CD4-positive, alpha-beta memory T cell (primary cell): ENCODE measurements around the gene SNAP91. TPM values are rescaled to one million over a fixed set of nuclear protein-coding genes. Genes with fewer than 3 reads are reported as not detected.
A peak's percentile ranks its signal among the peaks of the same experiment; 100 is the strongest.
"Not testable (repeated sequence)": the region's sequence is repeated elsewhere in the genome, so short reads cannot be mapped to it uniquely, and the experiment has no call there.

ENCODE experiments used
- CTCF ChIA-PET: fragments of 350-600 bp; sonication (Branson Sonifier 250); formaldehyde crosslinking; loops from one replicate; lab custom pipeline; 2021; ENCODE audit warnings: inconsistent platforms; ENCODE audit not compliant: partially characterized antibody; lab: Charles Lee
- POLR2A ChIA-PET: fragments of 350-600 bp; sonication (Branson Sonifier 250); formaldehyde crosslinking; loops from one replicate; lab custom pipeline; 2021; ENCODE audit not compliant: partially characterized antibody; lab: Charles Lee
- DNase-seq, 5 donors: peaks; one replicate each; pipeline versions ENCODE4 v3.0.0 to v3.0.0-alpha.2; 2020 to 2022; ENCODE audit warnings: mixed read lengths in 1 of 5
- H3K27ac ChIP-seq: one replicate; pipeline ENCODE4 v1.7.0; 2013; ENCODE audit warnings: low read depth, low read length
- H3K27me3 ChIP-seq: 2 replicates; pipeline ENCODE4 v1.7.0; 2013; ENCODE audit warnings: mild to moderate bottlenecking, low read length, moderate library complexity; ENCODE audit not compliant: insufficient read depth
- H3K36me3 ChIP-seq: 2 replicates; pipeline ENCODE4 v1.7.0; 2013; ENCODE audit warnings: mild to moderate bottlenecking, low read length, moderate library complexity; ENCODE audit not compliant: insufficient read depth
- H3K4me1 ChIP-seq: 2 replicates; pipeline ENCODE4 v1.7.0; 2013; ENCODE audit warnings: mild to moderate bottlenecking, low read length, moderate library complexity; ENCODE audit not compliant: insufficient read depth
- H3K4me3 ChIP-seq, 2 donors: one replicate each; pipeline ENCODE4 v1.7.0; 2013; ENCODE audit warnings: low read length in 2 of 2, mild to moderate bottlenecking in 1 of 2
- H3K9me3 ChIP-seq, 2 donors: one replicate each; pipeline ENCODE4 v1.7.0; 2013; ENCODE audit warnings: low read length in 2 of 2, control low read depth in 1 of 2; ENCODE audit not compliant: control insufficient read depth in 1 of 2
- H3K27ac Mint-ChIP-seq, 7 donors: one replicate each; pipeline ENCODE4 v1.8.0; 2020 to 2021; ENCODE audit warnings: mixed read lengths in 7 of 7, mild to moderate bottlenecking in 6 of 7, inconsistent platforms in 3 of 7, moderate library complexity in 3 of 7
- H3K27me3 Mint-ChIP-seq, 2 donors: one replicate each; pipeline ENCODE4 v1.8.0; 2020 to 2021; ENCODE audit warnings: mixed read lengths in 2 of 2
- H3K36me3 Mint-ChIP-seq, 2 donors: one replicate each; pipeline ENCODE4 v1.8.0; 2020 to 2021; ENCODE audit warnings: mixed read lengths in 2 of 2, inconsistent platforms in 1 of 2, mild to moderate bottlenecking in 1 of 2
- H3K4me1 Mint-ChIP-seq, 4 donors: one replicate each; pipeline ENCODE4 v1.8.0; 2020 to 2021; ENCODE audit warnings: mixed read lengths in 4 of 4, mild to moderate bottlenecking in 1 of 4
- H3K4me3 Mint-ChIP-seq, 8 donors: one replicate each; pipeline ENCODE4 v1.8.0; 2020 to 2021; ENCODE audit warnings: mixed read lengths in 8 of 8, mild to moderate bottlenecking in 7 of 8, moderate library complexity in 6 of 8, inconsistent platforms in 3 of 8
- H3K9me3 Mint-ChIP-seq, 8 donors: one replicate each; pipeline ENCODE4 v1.8.0; 2020 to 2021; ENCODE audit warnings: mixed read lengths in 8 of 8, mild to moderate bottlenecking in 5 of 8, inconsistent platforms in 3 of 8, moderate library complexity in 1 of 8
- intact Hi-C: fragments of 100-400 bp; cut with micrococcal nuclease; formaldehyde crosslinking; loops from one replicate; pipeline ENCODE4 v1.15.1; 2023
- polyA plus RNA-seq, 2 donors: library from polyadenylated mRNA; unstranded; fragments of 300-500 nt; fragmentation: Illumina TruSeq; gene quantifications; one replicate each; pipeline ENCODE4 v1.2.3, GENCODE V29; 2021
- total RNA-seq, 2 experiments: library from RNA; stranded (reverse); gene quantifications; one replicate each; pipeline ENCODE4 v1.2.3, GENCODE V29; 2021

Gene SNAP91
- total and polyA plus RNA-seq, 4 experiments from 2014 or later = not detected

DNA sequence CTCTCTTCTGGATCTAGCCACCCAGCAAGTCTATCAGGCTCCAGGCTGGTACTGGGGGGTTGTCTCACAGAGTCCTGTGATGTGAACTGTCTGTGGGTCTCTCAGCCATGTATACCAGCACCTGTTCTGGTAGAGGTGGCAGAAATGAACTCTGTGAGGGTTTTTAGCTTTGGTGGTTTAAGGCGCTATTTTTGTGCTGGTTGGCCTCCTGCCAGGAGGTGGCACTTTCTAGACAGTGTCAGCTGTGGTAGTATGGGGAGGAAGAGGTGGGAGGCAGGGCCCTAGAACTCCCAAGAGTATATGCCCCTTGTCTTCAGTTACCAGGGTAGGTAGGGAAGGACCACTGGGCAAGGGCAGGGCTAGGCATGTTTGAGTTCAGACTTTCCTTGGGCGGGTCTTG lies 75.8 kb downstream of the SNAP91 start:
- H3K4me1 ChIP-seq = no peaks in the 10 kb centered on the region
- no peak overlapping the region for H3K27ac Mint-ChIP-seq

DNA sequence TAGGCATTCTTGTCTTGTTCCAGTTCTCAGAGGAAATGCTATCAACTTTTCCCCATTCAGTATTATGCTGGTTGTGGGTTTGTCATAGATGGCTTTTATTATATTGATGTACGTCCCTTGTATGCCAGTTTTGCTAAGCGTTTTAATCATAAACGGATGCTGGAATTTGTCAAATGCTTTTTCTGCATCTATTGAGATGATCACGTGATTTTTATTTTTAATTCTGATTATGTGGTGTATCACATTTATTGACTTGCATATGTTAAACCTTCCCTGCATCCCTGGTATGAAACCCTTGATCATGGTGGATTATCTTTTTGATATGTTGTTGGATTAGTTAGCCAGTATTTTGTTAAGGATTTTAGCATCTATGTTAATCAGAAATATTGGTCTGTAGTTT lies 79.0 kb downstream of the SNAP91 start:
- H3K27me3 ChIP-seq, H3K27me3 Mint-ChIP-seq, H3K4me1 ChIP-seq, H3K36me3 Mint-ChIP-seq, H3K27ac Mint-ChIP-seq, H3K9me3 ChIP-seq, H3K4me3 ChIP-seq, POLR2A ChIA-PET, H3K36me3 ChIP-seq, DNase-seq, H3K4me3 Mint-ChIP-seq, intact Hi-C loops, H3K4me1 Mint-ChIP-seq, CTCF ChIA-PET, H3K27ac ChIP-seq, H3K9me3 Mint-ChIP-seq: not testable (repeated sequence)

More for the DNA sequence above, 75.8 kb downstream of the SNAP91 start:
- Histone ChIP-seq H3K4me3 (no peak overlapping the region), H3K9me3 (no peaks in the 10 kb centered on the region), H3K27ac (no peak overlapping the region), H3K36me3 (no peaks in the 10 kb centered on the region), H3K27me3 (no peaks in the 10 kb centered on the region)
- ChIA-PET POLR2A (no interaction called here), CTCF (no interaction called here)
- no peaks in the 10 kb centered on the region for H3K4me1 Mint-ChIP-seq
- peaks cover 0 to 2% (median 0%) of the 10 kb centered on the region in 8 donors for H3K9me3 Mint-ChIP-seq
- no peak overlapping the region for H3K4me3 Mint-ChIP-seq
- no peaks in the 10 kb centered on the region for H3K36me3 Mint-ChIP-seq
- intact Hi-C loops = no loop called here
- H3K27me3 Mint-ChIP-seq = peaks cover 0 to 1% of the 10 kb centered on the region in 2 donors
- no peak for DNase-seq

GRCh38 chr6:83615025-83615999 lies 93.6 kb downstream of the SNAP91 start:
- Mint-ChIP-seq H3K9me3 (peaks cover 0 to 4% (median 0%) of the 10 kb centered on the region in 8 donors), H3K4me3 (no peak overlapping the region), H3K4me1 (no peaks in the 10 kb centered on the region), H3K36me3 (no peaks in the 10 kb centered on the region), H3K27me3 (no peaks in the 10 kb centered on the region), H3K27ac (no peak overlapping the region)
- Histone ChIP-seq H3K4me3 (no peak overlapping the region), H3K9me3 (no peaks in the 10 kb centered on the region), H3K27me3 (no peaks in the 10 kb centered on the region), H3K27ac (no peak overlapping the region), H3K36me3 (no peaks in the 10 kb centered on the region), H3K4me1 (no peaks in the 10 kb centered on the region)
- CTCF ChIA-PET = interaction anchor here (1.0 to 2.2 kb wide), 8 partner anchors 11 to 1708 kb away, joined by 3 to 10 read pairs (median 4); partner anchors contain the start of gene CEP162
- POLR2A ChIA-PET = no interaction called here
- DNase-seq = peak in 3 of 5 donors; percentile 5 to 8 (median 6)
- intact Hi-C loops = no loop called here

GRCh38 chr6:83613378-83613777 lies 95.5 kb downstream of the SNAP91 start:
- ChIA-PET POLR2A (no interaction called here), CTCF (no interaction called here)
- intact Hi-C loops = no loop called here
- H3K27me3 Mint-ChIP-seq = no peaks in the 10 kb centered on the region
- H3K4me3 ChIP-seq = no peak overlapping the region
- no peaks in the 10 kb centered on the region for H3K36me3 Mint-ChIP-seq
- H3K27ac Mint-ChIP-seq = no peak overlapping the region
- peaks cover 0 to 2% (median 0%) of the 10 kb centered on the region in 8 donors for H3K9me3 Mint-ChIP-seq
- no peak overlapping the region for H3K4me3 Mint-ChIP-seq
- H3K4me1 Mint-ChIP-seq = no peaks in the 10 kb centered on the region
- no peaks in the 10 kb centered on the region for H3K36me3 ChIP-seq
- no peaks in the 10 kb centered on the region for H3K27me3 ChIP-seq
- no peak overlapping the region for H3K27ac ChIP-seq
- DNase-seq = no peak
- H3K9me3 ChIP-seq = no peaks in the 10 kb centered on the region
- H3K4me1 ChIP-seq = no peaks in the 10 kb centered on the region

DNA sequence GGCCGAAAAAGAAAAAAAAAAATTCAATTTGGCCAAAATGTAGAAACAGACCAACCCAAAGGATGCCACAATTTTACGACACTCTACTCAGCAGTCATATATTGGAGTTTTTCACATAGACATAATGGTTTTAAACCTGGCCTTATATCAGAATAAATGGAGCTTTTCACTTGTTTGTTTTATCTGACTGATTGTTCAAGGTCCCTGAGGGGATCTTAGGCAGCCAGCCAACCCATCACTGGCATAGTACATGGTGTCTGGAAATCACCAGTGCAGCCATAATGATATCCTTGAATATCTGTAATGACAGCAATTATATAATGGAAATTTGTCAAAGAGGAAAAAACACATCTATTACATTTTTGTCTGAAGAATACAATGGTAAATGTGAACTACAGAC lies 99.7 kb downstream of the SNAP91 start:
- no peak for DNase-seq

DNA sequence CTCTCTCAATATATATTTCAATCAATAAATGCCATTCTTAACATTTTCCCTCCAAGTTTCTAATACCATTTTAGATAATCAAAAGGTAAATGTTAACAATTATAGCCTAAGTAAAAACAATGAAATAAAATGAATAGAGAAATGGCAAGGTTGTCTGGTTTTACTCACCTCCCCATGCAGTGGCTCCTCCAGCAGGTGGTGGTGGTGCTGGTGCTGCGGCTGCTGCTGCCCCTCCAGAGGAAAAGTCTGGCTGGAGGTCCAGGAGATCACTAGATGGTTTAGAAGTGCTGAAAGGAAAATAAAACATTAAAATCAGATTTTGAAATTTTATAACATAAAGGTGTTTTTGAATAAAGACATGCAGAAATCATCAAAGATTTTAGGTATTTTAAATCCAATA lies 103.4 kb downstream of the SNAP91 start:
- POLR2A ChIA-PET = no interaction called here
- Mint-ChIP-seq H3K27ac (peak overlapping the region in 1 of 7 donors; percentile 63), H3K4me3 (no peak overlapping the region), H3K36me3 (no peaks in the 10 kb centered on the region), H3K27me3 (no peaks in the 10 kb centered on the region), H3K9me3 (no peaks in the 10 kb centered on the region), H3K4me1 (no peaks in the 10 kb centered on the region)
- no peak for DNase-seq
- no peaks in the 10 kb centered on the region for H3K36me3 ChIP-seq
- no peak overlapping the region for H3K4me3 ChIP-seq
- H3K27ac ChIP-seq = no peak overlapping the region
- H3K4me1 ChIP-seq = no peaks in the 10 kb centered on the region
- no peaks in the 10 kb centered on the region for H3K9me3 ChIP-seq
- intact Hi-C loops = no loop called here
- H3K27me3 ChIP-seq = no peaks in the 10 kb centered on the region
- CTCF ChIA-PET = no interaction called here

More for the DNA sequence above, 99.7 kb downstream of the SNAP91 start:
- Histone ChIP-seq H3K36me3 (no peaks in the 10 kb centered on the region), H3K27ac (no peak overlapping the region), H3K9me3 (no peaks in the 10 kb centered on the region), H3K4me3 (no peak overlapping the region), H3K27me3 (no peaks in the 10 kb centered on the region), H3K4me1 (no peaks in the 10 kb centered on the region)
- Mint-ChIP-seq H3K4me1 (no peaks in the 10 kb centered on the region), H3K27me3 (no peaks in the 10 kb centered on the region), H3K27ac (no peak overlapping the region), H3K36me3 (no peaks in the 10 kb centered on the region), H3K9me3 (peaks cover 0 to 2% (median 0%) of the 10 kb centered on the region in 8 donors), H3K4me3 (no peak overlapping the region)
- CTCF ChIA-PET = no interaction called here
- POLR2A ChIA-PET = no interaction called here
- intact Hi-C loops = no loop called here

DNA sequence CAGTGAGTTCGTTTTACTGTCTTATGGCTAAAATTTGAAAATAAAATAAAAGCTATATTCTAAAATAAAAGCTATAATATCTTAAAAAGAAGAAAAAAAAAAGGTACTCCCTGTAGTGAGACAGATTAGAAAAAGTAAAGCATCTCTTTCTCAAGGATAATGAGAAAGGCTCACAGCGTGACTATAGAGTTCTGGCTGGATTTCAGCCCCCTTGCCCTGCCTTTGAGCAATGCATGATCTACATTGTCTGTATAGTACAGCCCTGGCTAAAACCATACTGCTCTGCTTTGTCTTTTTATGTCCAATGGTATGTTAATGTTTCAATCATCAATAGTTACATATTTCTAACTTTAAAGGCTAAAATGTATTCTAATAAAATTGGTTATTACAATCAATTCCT lies 105.3 kb downstream of the SNAP91 start:
- ChIA-PET POLR2A (no interaction called here), CTCF (no interaction called here)
- no peak overlapping the region for H3K27ac Mint-ChIP-seq
- H3K27me3 Mint-ChIP-seq = no peaks in the 10 kb centered on the region
- Histone ChIP-seq H3K27ac (no peak overlapping the region), H3K36me3 (no peaks in the 10 kb centered on the region), H3K27me3 (no peaks in the 10 kb centered on the region), H3K4me3 (no peak overlapping the region), H3K9me3 (no peaks in the 10 kb centered on the region), H3K4me1 (no peaks in the 10 kb centered on the region)
- H3K9me3 Mint-ChIP-seq = no peaks in the 10 kb centered on the region
- H3K4me1 Mint-ChIP-seq = no peaks in the 10 kb centered on the region
- intact Hi-C loops = no loop called here
- H3K36me3 Mint-ChIP-seq = no peaks in the 10 kb centered on the region
- no peak overlapping the region for H3K4me3 Mint-ChIP-seq
- no peak for DNase-seq
